Activated CD8-positive, alpha-beta memory T cell treated with anti-CD3 and anti-CD28 coated beads for 4 hours (primary cell): ENCODE results near the gene MAVS.
A peak's percentile ranks its signal among the peaks of the same experiment; 100 is the strongest.

ENCODE experiments used
- DNase-seq, 2 donors: peaks; one replicate each; pipeline ENCODE4 v3.0.0-alpha.2; 2020; ENCODE audit warnings: low read depth in 2 of 2

The MAVS gene

GRCh38 chr20:3846740-3847428 is at the start of gene MAVS:
MAVS (plus strand) TSS chr20:3846834; CDS start chr20:3854625, 7,791 bp downstream.
- DNase-seq, result peak; percentile 58 to 67

GRCh38 chr20:3797226-3797545 is 49.4 kb upstream of the MAVS start:
- no peak for DNase-seq

GRCh38 chr20:3797592-3798372 is 48.9 kb upstream of the MAVS start:
- DNase-seq, result no peak

GRCh38 chr20:3798373-3798768 is 48.3 kb upstream of the MAVS start:
- no peak for DNase-seq

GRCh38 chr20:3798908-3799248 is 47.8 kb upstream of the MAVS start:
- DNase-seq, result no peak

GRCh38 chr20:3800256-3800877 is 46.3 kb upstream of the MAVS start:
- no peak for DNase-seq

GRCh38 chr20:3800878-3801260 is 45.8 kb upstream of the MAVS start:
- no peak for DNase-seq

GRCh38 chr20:3801299-3801698 is 45.3 kb upstream of the MAVS start:
- no peak for DNase-seq

- DNase-seq, result no peak
These were observed 44.8 kb upstream of the MAVS start for GRCh38 chr20:3801846-3802245.

GRCh38 chr20:3802524-3803239 is 44.0 kb upstream of the MAVS start:
- DNase-seq, result no peak

GRCh38 chr20:3803289-3803688 is 43.3 kb upstream of the MAVS start:
- DNase-seq, result no peak

- DNase-seq, result no peak
These were observed 42.8 kb upstream of the MAVS start for GRCh38 chr20:3803854-3804253.

GRCh38 chr20:3804254-3804751 is 42.3 kb upstream of the MAVS start:
- no peak for DNase-seq

- no peak for DNase-seq
These were observed 41.9 kb upstream of the MAVS start for GRCh38 chr20:3804781-3805180.

- no peak for DNase-seq
These were observed 38.1 kb upstream of the MAVS start for GRCh38 chr20:3808544-3808943.

- peak; percentile 82 to 87 for DNase-seq
These were observed 35.0 kb upstream of the MAVS start for GRCh38 chr20:3811467-3812258.

- DNase-seq, result no peak
These were observed 34.4 kb upstream of the MAVS start for GRCh38 chr20:3812259-3812681.

GRCh38 chr20:3812975-3813847 is 33.4 kb upstream of the MAVS start:
- DNase-seq, result no peak

GRCh38 chr20:3813848-3814581 is 32.6 kb upstream of the MAVS start:
- no peak for DNase-seq
